Raji (cell line): ENCODE data around the gene EIF2B2.

ENCODE experiments used
- POLR2A ChIP-seq: IDR thresholded peaks from 2 replicates; pipeline ENCODE4 v1.6.1; 2011; ENCODE audit warnings: low read depth, low read length, control low read depth; ENCODE audit not compliant: insufficient read depth

EIF2B2 gene

DNA sequence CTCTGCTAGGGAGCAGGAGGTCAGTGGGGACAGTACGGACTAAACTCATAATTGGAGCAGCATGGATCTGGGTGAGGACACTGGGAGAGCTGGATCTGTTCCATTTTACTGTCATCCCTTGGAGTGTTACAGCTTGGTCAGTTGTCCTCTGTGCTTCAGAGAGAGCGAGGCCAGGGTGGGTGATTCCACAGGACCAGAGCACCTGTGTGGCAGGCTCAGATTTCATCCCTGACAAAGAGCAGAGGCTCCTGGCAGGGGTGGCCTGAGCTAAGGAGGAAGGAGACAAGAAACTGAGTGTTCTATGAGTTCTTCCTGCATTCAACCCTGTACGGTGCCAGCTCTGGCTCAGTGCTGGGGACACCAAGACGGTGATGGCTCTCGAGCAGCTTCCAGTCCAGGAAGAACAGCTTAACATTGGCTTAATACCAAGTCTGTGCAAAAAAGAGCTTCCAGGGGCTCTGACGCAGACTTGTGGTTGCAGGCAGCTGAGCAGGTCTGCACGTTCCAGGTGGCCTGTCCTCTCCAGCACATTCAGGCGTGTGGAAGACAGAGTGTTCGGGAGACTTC is 38.9 kb upstream of the EIF2B2 start:
- TF ChIP-seq POLR2A: no peak

DNA sequence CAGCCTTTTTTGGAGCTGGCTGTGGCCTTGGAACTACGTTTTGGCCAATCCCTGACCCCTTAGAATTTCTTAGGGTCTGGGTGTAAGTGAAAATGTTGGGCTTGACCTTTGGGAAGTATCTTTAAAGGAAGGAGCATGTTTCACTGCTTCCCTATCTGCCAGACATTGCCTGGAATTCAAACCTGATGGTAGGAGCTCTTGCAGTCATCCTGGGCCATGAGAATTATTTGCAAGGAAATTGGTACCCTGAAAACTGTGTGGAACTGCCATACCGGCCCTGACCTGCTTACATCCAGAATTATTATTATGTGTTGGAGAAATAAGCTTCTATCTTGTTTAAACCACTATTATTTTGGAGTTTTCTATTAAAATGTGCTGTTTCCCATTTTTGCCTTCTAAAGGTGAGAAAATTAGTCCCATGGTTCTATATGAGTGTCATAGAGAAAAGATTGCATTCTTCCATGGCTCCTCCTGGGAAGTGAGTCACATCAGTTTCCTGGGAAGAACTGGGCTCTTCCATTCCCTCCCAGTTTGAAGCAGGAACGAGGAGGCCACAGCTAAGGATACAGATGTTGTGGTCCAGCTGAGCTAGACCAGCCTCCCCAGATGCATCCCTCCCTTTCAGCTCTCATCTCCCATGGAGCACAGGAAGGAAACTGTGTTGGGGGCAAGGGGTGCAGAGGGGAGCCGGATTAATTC is 37.8 kb upstream of the EIF2B2 start:
- TF ChIP-seq POLR2A: no peak

DNA sequence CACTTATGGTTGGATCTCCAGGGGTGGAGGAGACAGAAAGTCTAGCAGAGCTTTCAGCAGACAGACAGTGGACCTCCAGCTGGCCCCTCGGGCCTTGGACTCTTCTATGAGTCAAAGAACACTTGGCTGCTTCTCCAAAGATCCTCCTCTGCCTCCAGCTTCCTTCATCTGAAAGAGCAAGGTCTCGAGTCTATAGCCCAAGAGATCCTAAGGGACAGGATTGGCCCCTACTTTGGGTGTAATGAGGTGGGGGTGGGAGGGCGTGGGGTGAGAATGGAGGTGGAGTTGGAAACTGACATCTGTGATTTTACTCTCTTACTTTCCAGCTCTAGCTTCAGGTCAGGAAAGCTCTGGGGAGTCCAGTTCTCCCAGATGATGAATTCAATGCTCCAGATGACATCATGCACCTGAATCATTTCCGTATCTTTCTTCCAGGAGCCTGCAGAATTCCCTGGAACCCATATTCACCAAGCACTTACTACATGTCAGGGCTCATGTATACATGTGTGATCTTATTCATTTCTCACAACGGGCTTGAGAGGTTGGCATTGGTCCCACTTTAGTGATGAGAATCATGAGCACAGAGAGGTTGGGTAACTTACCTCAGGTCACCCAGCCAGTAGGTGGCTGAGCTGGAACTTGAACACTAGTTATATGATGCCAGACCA is 37.1 kb upstream of the EIF2B2 start:
- TF ChIP-seq POLR2A: no peak

DNA sequence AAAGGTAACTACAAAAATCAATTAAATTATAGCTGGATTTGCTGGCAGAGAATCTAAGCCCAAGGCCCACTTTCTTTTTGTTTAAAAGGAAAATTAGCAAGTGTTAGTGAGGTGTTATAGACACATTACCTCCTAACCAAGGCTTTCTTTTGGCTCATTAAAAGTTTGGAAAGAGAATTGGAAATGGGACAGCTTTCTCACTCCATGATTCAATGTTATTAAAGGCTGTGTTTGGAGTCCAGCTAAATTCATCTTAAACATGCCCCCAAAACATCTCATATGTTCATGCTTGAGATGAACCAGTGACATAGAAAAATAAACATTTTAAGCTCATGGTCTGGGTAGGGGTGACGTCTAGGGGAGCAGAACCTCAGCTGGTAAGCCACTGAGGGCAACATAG is 33.9 kb upstream of the EIF2B2 start:
- no peak for TF ChIP-seq POLR2A

DNA sequence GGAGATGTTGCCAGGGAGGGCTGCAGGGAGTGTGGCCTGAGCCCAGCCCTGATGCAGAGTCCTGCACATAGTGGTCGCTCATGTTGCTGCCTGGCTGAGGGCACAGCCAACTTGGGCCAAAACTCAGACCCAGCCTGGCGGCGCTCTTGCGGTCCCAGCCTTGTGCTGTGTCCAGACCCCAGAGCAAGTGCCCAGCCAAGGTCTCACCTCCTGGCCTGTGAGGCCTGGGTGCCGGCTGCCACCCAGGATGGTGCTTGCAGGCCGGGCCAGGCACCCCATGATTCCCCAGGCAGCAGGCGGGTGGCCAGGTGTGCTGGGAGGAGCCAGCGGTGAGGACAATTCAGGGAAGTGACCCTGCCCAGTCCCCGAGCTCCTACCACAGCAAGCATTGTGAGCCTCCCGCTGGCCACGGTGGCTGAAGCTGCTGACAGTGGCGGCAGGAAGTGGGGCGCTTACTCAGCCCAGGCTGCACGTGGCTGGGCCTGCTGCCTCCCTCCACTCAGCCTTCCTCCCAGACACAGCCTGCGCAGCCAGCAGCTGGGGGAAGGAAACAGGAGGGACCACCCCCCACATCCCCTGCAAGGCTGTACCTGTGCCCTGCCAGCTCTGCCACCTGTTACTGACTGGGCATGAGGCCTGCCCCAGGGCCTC is 29.6 kb upstream of the EIF2B2 start:
- TF ChIP-seq POLR2A: no peak

DNA sequence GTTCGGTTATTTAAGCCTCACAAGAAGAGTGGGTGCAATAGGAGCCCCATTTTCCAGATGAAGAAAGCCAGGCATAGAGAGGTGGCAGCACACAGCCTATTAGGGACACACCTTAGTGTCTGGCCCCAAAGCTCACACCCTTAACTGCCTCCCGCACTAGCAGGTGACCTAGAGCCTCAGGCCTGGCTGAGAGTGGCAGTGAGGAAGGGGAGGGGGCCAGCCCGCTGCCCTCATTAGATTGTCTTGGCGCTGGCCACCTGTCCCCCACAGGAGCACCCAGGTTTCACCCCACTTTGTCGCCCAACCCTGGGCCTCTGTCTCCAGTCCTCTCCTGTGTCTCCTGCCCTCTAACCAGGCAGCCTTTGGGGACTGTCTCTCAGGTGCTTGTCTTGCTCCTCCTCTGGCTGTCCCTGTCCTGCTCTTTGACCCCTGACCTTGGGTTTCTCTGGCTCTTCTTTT is 28.8 kb upstream of the EIF2B2 start:
- TF ChIP-seq POLR2A: no peak

DNA sequence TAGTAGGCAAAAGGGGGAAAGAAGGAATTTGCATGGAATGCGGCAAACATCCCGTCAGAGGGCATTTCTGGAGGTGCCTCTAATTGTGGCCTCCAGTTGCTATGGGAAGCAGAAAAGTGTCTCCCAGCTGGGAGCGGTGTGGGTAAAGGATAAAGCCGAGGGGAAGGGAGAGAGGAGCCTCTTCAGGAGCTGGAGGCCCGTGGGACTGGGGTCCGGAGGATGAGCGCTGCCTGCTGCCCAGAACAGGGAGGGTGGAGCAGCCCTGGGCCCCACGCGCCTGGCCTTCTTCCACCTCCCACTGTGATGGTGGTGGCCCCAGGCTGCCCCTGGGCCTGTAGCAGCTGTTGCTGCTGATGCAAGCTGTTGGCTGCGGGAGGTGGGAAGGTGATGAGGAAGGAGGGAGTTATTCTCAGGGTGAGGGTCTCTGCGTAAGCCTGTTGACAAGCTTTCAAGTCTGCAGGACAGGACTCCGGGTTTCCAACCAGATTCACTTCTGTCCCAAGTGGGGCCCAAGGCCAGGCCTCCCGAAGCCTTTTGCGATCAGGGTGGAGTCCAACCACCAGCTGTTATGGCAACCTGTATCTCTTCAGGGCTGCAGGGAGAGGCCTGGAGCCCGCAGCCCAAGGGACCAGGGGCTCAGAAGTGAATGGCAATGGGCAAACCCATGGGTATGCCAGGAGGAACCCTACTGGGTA is 28.2 kb upstream of the EIF2B2 start:
- no peak for TF ChIP-seq POLR2A

DNA sequence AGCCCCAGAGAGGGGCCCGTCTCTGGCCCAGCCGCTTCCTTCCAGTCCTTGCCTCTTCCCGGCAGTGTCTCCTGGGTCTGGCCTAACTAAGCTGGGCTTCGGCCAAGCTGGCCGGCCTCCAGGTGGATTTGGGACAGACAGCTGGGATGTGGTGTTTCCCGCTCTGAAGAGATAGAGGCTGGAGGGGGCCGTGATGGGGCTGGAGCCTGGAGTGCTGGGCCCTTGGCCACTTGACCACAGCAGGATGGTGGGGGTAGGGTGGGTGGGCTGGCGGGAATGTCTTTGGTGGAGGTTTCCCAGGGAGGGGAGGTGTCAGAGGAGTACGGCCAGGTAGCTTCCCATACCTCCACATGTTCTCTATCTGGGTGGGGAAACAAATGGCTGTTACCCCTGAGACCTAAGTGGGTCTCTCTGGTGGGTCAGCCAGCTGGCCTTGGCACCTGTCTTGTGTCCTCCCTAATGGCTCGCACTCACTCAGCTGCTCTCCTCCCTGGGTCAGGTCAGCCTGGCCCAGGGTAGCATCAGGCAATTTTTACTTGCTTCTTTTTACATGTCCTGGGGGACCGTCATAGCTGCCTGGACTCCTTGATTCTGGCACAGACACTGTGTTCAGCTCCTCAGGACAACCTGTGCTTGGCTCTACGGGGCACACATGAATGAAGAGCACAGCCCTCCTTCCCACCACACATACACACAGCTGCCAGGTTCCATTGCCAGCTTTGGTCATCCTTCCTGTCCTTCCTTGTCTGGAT is 27.5 kb upstream of the EIF2B2 start:
- TF ChIP-seq POLR2A: no peak

DNA sequence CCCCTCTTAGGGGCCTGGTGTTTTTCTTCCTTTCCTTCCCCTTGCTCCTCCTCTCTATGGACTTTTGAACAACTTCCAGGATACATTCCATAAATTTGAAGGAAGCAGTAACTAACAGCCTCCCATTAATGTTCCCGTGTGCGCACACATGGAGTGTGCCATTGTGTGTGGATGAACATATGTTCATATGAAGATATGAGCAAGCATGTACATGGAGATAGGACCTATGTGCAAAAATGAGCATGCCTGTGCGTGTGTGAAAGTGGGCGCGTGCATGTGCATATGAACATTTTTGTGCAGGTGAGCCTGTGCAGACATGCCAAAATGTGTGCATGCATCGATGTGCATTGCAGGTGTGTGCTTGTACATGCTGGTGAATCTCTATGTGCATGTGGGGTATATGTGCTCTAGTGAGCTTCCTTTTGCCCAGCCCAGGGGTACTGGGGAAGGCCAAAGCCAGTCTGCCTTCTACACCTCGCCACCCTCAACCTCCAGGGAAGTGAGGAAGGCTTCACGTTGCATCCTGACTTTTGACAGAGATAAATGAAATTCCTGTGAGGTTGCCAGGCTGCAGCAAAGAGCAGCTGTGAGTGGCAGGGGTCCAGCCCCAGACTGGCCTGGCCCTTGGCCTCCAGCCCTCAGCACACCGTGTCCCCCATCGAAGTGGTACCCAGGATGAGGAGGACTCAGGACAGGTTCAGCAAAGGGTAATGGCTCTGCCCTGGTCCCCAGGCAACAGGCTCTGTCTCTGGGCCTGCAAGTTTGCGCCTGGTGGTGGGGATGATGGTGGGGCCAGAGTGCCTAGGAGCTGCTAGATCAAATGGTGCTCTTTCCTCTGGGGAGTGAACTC is 26.2 kb upstream of the EIF2B2 start:
- TF ChIP-seq POLR2A: no peak

DNA sequence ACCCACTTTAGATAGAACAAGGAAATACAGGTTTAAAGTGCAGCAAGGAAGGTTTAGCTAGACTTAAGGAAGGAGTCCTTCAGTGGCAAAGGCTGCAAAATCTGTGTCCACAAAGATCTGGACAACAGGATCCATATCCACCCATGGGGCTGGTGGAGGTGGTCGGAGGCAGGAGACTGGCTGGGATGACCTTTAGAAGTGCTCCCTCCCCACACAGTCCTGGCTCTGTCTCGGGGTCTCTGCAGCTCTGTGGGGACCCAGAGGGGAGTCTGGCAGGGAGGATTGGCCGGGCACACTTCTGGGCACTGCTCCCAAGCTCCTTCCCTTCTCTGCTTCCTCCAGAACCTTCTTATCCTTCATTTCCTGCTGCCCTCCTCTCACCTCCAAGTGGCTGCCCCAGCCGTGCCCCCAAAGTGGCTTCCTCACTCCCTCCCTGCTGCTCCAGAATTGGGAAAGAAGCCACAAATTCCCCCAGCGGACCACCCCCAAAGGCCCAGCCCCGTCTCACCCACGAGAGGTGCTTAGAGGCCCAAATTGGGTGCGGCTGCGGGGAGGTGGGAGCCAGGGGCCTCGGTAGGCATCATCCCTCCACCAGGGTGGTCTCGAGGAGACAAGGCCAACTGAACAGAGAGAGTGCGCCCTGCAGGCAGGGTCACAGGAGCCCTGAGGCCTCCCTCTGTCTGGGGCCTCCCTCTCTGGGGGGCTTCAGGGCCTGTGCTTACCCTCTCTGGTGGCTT is 25.4 kb upstream of the EIF2B2 start:
- no peak for TF ChIP-seq POLR2A

DNA sequence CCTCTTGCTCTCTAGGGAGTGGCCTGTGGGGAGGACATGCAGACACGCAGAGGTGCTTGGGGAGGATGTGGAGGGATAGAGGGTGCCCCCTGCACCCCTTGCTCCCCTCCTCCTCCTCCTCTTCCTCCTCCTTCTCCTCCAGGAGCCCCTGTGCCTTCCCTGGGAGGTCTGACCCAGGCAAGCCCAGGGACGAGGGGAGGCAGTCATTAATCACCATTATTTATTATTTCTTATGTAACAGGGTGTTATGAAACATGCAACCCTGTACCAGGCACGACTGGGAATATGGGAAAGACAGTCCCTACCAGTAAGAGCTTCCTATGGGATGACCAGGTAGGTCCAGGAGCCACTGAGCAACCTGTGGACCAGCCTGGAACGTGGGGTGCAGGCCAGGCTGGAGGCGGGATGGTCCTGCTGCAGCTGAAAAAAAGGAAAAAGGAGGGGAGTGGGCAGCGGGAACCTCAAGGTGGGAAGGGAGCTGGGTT is 24.8 kb upstream of the EIF2B2 start:
- no peak for TF ChIP-seq POLR2A

DNA sequence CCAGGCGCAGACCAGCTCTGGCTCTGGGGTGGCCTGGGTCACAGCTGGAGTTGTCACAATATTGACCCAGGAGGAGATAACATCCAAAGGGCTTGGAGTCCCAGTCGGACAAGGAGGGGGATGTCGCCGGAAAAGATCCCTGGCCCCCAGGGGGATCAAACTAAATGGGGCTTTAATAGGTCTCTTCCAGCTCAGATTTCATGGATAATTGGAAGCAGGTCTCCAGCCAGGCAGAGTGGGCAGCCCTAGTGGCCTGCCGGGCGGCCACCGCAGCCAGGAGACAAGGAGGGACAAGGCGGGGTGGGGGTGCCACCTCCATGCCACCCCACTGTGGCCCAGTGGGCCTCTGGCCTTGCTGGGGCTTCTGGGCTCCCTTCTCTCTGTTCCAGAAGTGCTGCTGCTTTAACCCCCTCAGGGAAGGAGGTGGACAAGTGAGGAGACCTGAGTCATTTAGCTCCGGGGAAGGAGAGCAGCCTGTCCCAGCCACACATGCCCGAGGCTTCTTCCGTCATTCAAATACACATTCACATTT is 24.2 kb upstream of the EIF2B2 start:
- TF ChIP-seq POLR2A: no peak

DNA sequence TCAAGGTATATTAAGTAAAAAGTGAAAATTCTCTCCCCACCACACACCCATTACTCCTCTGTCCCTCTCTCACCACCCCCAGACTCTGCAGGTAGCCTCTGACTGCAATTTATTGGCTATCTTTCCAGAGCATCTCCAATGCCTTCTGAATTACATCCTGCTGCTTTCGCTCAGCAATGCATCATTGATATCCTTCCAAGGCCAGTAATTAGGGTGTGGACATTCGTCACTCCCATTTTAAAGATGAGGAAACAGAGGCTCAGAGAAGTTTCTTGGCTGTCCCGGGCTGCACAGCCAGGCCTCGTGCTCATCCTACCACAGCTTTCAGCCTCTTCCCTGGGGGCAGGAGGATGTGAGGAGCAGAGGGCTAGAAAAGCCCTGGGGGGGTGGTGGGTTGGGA is 23.7 kb upstream of the EIF2B2 start:
- TF ChIP-seq POLR2A: no peak
